Bone marrow (tissue), 2 donors: ENCODE measurements around the gene PCDHA4.

Experiments
- DNase-seq, 2 donors: peaks; one replicate each; lab custom pipeline; 2025; lab: John Stamatoyannopoulos, UW

PCDHA4 gene

DNA sequence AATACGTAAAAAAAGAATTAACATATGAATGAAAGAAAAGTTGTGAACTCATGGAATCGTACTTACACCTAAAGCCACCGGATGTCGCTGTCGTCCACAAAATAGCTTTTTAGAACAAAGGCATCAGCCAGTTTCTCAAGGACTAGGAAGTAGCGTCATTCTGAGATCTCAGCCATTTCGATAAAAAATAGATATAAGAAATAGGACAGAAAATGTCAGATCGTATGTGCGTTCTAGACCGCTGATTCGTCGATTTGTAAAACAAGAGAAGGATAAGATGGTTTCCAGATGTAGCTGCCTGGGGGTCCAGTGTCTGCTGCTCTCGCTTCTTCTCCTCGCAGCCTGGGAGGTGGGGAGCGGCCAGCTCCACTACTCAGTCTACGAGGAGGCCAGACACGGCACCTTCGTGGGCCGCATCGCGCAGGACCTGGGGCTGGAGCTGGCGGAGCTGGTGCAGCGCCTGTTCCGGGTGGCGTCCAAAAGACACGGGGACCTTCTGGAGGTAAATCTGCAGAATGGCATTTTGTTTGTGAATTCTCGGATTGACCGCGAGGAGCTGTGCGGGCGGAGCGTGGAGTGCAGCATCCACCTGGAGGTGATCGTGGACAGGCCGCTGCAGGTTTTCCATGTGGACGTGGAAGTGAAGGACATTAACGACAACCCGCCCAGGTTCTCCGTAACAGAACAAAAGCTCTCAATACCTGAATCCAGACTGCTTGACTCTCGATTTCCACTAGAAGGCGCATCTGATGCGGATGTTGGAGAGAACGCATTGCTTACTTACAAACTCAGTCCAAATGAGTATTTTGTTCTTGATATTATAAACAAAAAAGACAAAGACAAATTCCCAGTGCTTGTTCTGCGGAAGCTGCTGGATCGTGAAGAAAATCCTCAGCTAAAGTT is 49.2 kb downstream of the PCDHA4 start, which contains the start of gene PCDHA10:
Gene PCDHA10 (plus strand): TSS at position 126 of the 903 bp plus-strand sequence. CDS start 152 bp downstream, at position 278.
- DNase-seq, result no peak

DNA sequence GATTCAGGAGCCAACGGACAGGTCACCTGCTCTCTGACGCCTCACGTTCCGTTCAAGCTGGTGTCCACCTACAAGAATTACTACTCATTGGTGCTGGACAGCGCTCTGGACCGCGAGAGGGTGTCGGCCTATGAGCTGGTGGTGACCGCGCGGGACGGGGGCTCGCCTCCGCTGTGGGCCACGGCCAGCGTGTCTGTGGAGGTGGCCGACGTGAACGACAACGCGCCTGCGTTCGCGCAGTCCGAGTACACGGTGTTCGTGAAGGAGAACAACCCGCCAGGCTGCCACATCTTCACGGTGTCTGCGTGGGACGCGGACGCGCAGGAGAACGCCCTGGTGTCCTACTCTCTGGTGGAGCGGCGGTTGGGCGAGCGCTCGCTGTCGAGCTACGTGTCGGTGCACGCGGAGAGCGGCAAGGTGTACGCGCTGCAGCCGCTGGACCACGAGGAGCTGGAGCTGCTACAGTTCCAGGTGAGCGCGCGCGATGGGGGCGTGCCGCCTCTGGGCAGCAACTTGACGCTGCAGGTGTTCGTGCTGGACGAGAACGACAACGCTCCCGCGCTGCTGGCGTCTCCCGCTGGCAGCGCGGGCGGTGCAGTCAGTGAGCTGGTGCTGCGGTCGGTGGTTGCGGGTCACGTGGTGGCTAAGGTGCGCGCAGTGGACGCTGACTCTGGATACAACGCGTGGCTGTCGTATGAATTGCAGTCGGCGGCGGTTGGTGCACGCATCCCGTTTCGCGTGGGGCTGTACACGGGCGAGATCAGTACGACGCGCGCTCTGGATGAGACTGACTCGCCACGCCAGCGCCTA is 50.5 kb downstream of the PCDHA4 start:
- no peak for DNase-seq

DNA sequence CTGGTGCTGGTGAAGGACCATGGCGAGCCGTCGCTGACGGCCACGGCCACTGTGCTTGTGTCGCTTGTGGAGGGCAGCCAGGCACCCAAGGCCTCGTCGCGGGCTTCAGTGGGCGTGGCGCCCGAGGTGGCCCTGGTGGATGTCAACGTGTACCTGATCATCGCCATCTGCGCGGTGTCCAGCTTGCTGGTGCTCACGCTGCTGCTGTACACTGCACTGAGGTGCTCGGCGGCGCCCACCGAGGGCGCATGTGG is 51.0 kb downstream of the PCDHA4 start:
- DNase-seq, result no peak

DNA sequence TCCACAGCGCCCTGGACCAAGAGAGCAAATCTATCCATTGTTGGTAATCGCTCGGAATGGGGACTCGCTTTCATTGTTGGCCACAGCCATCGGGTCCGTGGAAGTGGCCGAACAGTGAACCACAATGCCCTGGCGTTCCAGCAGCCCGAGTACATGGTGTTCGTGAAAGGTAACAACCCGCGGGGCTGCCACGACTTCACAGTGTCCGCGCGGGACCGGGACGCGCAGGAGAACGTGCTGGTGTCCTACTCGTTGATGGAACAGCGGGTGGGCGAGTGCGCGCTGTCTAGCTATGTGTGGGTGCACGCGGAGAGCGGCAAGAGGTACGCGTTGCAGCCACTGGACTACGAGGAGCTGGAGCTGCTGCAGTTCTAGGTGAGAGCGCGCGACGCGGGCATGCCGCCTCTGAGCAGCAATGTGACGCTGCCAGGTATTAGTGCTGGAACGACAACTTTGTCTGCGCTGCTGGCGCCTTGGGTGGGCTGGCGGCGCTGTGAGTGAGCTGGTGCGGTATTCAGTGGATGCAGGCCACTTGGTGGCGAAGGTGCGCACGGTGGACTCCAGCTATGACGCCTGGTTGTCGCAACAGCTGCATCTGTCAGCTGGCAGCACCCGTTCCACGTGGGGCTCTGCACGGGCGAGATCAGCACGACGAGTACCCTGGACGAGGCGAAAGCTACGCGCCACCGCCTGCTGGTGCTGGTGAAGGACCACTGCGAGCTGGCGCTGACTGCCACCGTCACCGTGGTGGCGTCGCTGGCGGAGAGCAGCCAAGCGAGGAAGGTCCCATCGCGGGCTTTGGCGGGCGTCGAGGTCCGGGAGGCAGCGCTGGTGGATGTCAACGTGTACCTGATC is 55.8 kb downstream of the PCDHA4 start:
- DNase-seq, result no peak
